GM21381 (cell line): ENCODE data around the gene RERG.

ENCODE experiments used
- ATAC-seq: cut with Tn5 transposase; IDR thresholded peaks from one replicate; pipeline ENCODE4 v1.9.1; 2021; ENCODE audit warnings: mild to moderate bottlenecking, moderate library complexity; ENCODE audit not compliant: unreplicated experiment

The RERG gene, protein sequence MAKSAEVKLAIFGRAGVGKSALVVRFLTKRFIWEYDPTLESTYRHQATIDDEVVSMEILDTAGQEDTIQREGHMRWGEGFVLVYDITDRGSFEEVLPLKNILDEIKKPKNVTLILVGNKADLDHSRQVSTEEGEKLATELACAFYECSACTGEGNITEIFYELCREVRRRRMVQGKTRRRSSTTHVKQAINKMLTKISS

GRCh38 chr12:15220915-15221885, at the start of gene RERG:
TSS of gene RERG (minus strand) at chr12:15221417. CDS start at chr12:15217489, 3,928 bp downstream.
- ATAC-seq: peak; percentile 96

DNA sequence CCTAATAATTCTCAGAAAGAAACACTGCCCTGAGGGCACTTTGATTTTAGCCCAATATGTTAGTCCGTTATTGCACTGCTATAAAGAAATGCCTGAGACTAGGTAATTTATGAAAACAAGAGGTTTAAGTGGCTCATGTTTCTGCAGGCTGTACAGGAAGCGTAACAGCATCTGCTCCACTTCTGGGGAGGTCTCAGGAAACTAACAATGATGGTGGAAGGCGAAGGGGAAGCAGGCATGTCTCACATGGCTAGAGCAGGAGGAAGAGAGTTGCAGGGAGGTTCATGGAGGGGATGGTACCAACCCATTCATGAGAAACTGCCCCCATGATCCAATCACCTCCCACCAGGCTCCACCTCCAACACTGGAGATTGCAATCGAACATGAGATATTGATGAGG, 49.4 kb upstream of the RERG start:
- ATAC-seq: no peak

- ATAC-seq: no peak
These were observed 47.8 kb upstream of the RERG start for GRCh38 chr12:15268927-15269552.

DNA sequence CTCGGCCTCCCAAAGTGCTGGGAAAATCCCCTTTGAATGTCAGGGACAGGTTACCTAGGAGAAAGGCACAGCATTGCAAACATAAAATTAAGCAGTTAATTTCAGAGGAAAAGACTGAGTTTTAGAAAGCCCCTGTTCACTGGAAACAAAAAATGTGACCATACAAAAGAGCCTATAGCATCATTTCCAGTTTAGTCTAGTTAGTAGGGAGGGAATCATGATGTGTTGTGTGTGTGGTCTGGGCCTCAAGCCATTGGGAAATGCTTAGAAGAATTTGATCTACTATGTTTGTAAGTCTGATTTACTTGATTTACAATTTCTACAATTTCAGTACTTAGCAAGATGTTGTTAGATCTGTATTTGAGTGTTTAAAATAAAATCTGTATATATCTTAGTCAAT, 47.1 kb upstream of the RERG start:
- no peak for ATAC-seq

- ATAC-seq: no peak
These were observed 44.7 kb upstream of the RERG start for GRCh38 chr12:15265875-15266274.

- ATAC-seq: no peak
These were observed 35.5 kb upstream of the RERG start for GRCh38 chr12:15256761-15257160.

GRCh38 chr12:15253990-15254389, 32.8 kb upstream of the RERG start:
- no peak for ATAC-seq

GRCh38 chr12:15244926-15245325, 23.7 kb upstream of the RERG start:
- no peak for ATAC-seq

DNA sequence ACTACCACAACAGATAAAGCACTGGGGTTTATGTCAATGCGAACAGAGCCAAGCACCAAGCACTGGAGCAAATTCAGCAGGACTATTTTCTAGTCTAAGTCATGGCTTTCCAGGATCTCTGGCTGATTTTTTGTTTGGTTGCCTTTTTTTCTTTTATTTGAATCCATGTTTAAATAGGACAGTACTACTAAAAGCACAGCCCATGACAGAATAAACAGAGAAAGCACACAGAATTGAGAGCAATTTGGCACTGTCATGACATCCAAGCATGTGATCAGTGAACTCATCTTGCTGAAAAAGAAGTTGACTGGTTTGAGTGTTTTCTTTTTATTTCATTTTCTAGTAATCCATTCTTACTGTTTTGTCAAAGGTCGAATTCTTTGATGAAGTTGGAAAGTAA, 23.1 kb upstream of the RERG start:
- no peak for ATAC-seq

- ATAC-seq: no peak
These were observed 21.9 kb upstream of the RERG start for GRCh38 chr12:15243102-15243501.

- no peak for ATAC-seq
These were observed 19.7 kb upstream of the RERG start for GRCh38 chr12:15240898-15241297.

DNA sequence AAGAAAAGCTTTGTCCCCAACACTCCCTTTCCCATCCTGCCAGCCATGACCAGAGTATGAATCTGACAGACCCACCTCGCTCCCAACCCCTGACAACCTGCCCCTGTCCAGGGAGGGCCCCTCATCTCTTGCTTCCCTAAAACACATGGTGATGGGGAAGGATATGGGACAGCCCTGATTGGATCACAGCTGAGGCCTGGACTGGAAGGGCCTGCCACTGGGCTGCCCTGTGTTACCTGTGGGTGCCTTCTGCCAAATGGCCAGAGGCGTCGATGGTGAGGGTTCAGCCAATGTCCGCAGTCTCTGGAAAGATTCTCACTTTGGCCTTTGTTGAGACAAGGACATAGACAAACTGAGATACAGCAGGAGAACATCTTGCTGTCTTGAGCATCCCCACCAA, 13.3 kb upstream of the RERG start:
- no peak for ATAC-seq

- ATAC-seq: no peak
These were observed 12.8 kb upstream of the RERG start for GRCh38 chr12:15234011-15234410.

DNA sequence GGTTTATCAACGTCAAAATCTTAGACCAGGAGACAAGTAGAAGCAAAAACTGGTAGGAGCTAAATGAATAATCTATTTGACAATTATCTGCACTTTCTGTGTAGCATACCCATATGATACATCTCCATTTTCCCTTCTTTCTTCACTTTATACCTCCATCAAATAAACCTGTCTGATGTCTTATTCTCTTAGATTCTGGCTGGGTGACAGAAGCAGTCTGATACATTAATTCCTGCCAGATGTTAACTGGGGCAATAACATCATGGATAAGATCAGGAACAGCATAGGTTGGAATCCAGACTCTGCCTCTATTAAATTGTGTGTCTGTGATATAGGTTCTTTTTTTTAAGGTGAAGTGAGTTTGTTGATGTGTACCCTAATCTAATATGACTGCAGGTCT, 11.7 kb upstream of the RERG start:
- no peak for ATAC-seq

DNA sequence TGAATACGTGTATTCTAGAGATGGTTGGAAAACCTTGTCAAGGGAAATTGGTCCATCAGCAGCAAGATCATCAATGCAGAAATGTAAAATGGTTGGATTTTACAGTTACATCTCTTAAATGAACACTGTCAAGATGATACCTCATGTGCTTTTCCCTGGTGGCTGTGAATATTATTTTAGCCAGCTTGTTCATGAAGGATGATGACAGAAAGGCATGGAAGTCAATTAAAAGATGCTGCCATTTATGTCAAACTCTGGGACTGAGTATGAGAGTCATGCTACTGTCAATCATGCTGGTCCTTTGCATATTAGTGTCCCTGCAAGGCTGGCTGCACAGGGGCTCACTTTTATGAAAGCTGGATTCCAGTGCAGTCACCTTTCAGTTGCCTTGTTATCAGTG, 10.3 kb upstream of the RERG start:
- ATAC-seq: no peak

GRCh38 chr12:15230751-15231150, 9.5 kb upstream of the RERG start:
- ATAC-seq: no peak

GRCh38 chr12:15230137-15230536, 8.9 kb upstream of the RERG start:
- ATAC-seq: no peak

- ATAC-seq: no peak
These were observed 5.9 kb upstream of the RERG start for GRCh38 chr12:15227004-15227679.

DNA sequence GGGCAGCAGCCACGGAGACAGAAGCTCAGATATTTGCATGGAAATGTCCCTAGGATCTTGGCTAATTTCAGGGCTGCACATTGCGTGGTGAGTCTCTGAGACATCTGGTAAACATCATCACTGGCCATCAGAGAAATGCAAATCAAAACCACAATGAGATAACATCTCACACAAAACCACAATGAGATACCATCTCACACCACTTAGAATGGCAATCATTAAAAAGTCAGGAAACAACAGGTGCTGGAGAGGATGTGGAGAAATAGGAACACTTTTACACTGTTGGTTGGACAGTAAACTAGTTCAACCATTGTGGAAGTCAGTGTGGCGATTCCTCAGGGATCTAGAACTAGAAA, 4.6 kb upstream of the RERG start:
- ATAC-seq: peak; percentile 60

DNA sequence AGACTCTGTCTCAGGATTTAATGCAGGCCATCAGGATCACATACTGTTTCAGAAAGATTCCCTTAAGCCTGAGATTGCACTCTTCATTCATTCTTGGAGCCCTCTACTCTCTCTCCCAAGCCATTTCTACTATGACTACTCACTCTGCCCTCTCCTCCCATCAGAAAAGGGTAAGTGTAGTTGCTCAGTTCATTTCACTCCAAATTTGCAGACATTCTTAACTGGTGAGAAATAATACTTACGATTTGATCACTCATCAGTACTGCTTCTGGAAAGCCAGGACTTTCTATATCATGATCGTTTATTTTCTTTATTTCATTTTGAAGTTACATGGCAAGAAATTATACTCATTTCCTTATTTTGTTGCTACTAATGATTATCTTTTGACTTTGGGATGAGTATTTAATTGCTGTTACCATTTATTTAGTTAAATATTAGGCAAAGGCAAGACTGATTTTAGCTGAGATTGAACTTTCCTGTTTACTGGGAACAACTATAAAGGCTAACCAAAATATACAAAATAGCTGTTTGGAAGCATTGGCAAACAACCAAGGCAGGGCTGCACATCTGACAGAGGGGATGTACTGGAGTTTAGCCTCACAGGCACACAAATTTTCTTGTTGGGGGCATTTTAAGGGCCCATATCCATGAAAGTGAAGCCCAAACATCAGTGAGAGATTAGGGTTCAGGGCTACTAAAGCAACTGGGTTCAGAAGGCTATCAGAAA, 4.1 kb upstream of the RERG start:
- no peak for ATAC-seq

GRCh38 chr12:15222219-15222618, 1.0 kb upstream of the RERG start:
- ATAC-seq: no peak
